ENCODE measurements around the gene TAL1.
A peak's percentile ranks its signal among the peaks of the same experiment; 100 is the strongest.
"Not testable (repeated sequence)": the region's sequence is repeated elsewhere in the genome, so short reads cannot be mapped to it uniquely, and the experiment has no call there.

TAL1 gene

GRCh38 chr1:47232187-47232874 is at the start of gene TAL1:
TAL1 (minus strand) TSS chr1:47232225; CDS start chr1:47225888, 6,337 bp downstream.
- DNase-seq (ENCODE audit: low spot score): no peak

GRCh38 chr1:47280142-47280541 is 48.1 kb upstream of the TAL1 start:
- no peak for DNase-seq (ENCODE audit: low spot score)

GRCh38 chr1:47276850-47277249 is 44.8 kb upstream of the TAL1 start:
- DNase-seq (ENCODE audit: low spot score): no peak

GRCh38 chr1:47275811-47276210 is 43.8 kb upstream of the TAL1 start:
- DNase-seq (ENCODE audit: low spot score): not testable (repeated sequence)

GRCh38 chr1:47265529-47265928 is 33.5 kb upstream of the TAL1 start:
- not testable (repeated sequence) for DNase-seq (ENCODE audit: low spot score)

- DNase-seq (ENCODE audit: low spot score): peak; percentile 41
These were observed 30.9 kb upstream of the TAL1 start for GRCh38 chr1:47262787-47263413.

GRCh38 chr1:47257224-47257623 is 25.2 kb upstream of the TAL1 start:
- DNase-seq (ENCODE audit: low spot score): no peak

- DNase-seq (ENCODE audit: low spot score): no peak
These were observed 20.8 kb upstream of the TAL1 start for GRCh38 chr1:47252795-47253194.

- no peak for DNase-seq (ENCODE audit: low spot score)
These were observed 20.3 kb upstream of the TAL1 start for GRCh38 chr1:47252369-47252768.

- no peak for DNase-seq (ENCODE audit: low spot score)
These were observed 17.7 kb upstream of the TAL1 start for GRCh38 chr1:47249755-47250154.

- DNase-seq (ENCODE audit: low spot score): no peak
These were observed 12.4 kb upstream of the TAL1 start for GRCh38 chr1:47244339-47244862.

- no peak for DNase-seq (ENCODE audit: low spot score)
These were observed 11.9 kb upstream of the TAL1 start for GRCh38 chr1:47243910-47244309.

- no peak for DNase-seq (ENCODE audit: low spot score)
These were observed 9.4 kb upstream of the TAL1 start for GRCh38 chr1:47241114-47242113.

GRCh38 chr1:47238935-47239592 is 7.0 kb upstream of the TAL1 start:
- DNase-seq (ENCODE audit: low spot score): no peak

- no peak for DNase-seq (ENCODE audit: low spot score)
These were observed 3.8 kb upstream of the TAL1 start for GRCh38 chr1:47235806-47236205.

GRCh38 chr1:47235241-47235681 is 3.2 kb upstream of the TAL1 start:
- no peak for DNase-seq (ENCODE audit: low spot score)

GRCh38 chr1:47233186-47233585 is 1.2 kb upstream of the TAL1 start:
- DNase-seq (ENCODE audit: low spot score): no peak

- DNase-seq (ENCODE audit: low spot score): no peak
These were observed 481 bp downstream of the TAL1 start for GRCh38 chr1:47231301-47232186.

GRCh38 chr1:47230692-47231300 is 1.2 kb downstream of the TAL1 start:
- DNase-seq (ENCODE audit: low spot score): no peak
